SJCRH30 (cell line): ENCODE measurements around the gene MS4A2. TPM values are rescaled to one million over a fixed set of nuclear protein-coding genes. Genes with fewer than 3 reads are reported as not detected.

ENCODE experiments used
- total RNA-seq: library from RNA; depleted of rRNA; stranded (reverse); fragments of >200 nt; shearing (Covaris generic); gene quantifications from 2 replicates; pipeline ENCODE4 v1.2.3, GENCODE V29; 2014; rRNA removed

The MS4A2 gene
- total RNA-seq, 1 experiment from 2014 or later: not detected

Other genes starting within 250 kb of the MS4A2 start
- not detected in 2 replicates for gene CBLIF, start 243.2 kb upstream of the MS4A2 start, total RNA-seq
- gene TCN1, start 222.2 kb upstream of the MS4A2 start, total RNA-seq: not detected in 2 replicates
- gene OOSP3, start 209.9 kb upstream of the MS4A2 start, total RNA-seq: not detected in 2 replicates
- gene OOSP1, start 150.2 kb upstream of the MS4A2 start, total RNA-seq: not detected in 2 replicates
- gene OOSP4A, start 124.6 kb upstream of the MS4A2 start, total RNA-seq: not detected in 2 replicates
- not detected in 2 replicates for gene OOSP4B, start 71.5 kb upstream of the MS4A2 start, total RNA-seq
- gene OOSP2, start 48.3 kb upstream of the MS4A2 start, total RNA-seq: not detected in 2 replicates
- not detected in 2 replicates for gene MS4A3, start 32.0 kb upstream of the MS4A2 start, total RNA-seq
- not detected in 2 replicates for gene MS4A6A, start 94.4 kb downstream of the MS4A2 start, total RNA-seq
- not detected in 2 replicates for gene MS4A4E, start 154.5 kb downstream of the MS4A2 start, total RNA-seq
- gene MS4A4A, start 192.0 kb downstream of the MS4A2 start, total RNA-seq: not detected in 2 replicates
- not detected in 2 replicates for gene MS4A6E, start 238.6 kb downstream of the MS4A2 start, total RNA-seq